ENCODE measurements around the gene AZU1.

AZU1 gene

DNA sequence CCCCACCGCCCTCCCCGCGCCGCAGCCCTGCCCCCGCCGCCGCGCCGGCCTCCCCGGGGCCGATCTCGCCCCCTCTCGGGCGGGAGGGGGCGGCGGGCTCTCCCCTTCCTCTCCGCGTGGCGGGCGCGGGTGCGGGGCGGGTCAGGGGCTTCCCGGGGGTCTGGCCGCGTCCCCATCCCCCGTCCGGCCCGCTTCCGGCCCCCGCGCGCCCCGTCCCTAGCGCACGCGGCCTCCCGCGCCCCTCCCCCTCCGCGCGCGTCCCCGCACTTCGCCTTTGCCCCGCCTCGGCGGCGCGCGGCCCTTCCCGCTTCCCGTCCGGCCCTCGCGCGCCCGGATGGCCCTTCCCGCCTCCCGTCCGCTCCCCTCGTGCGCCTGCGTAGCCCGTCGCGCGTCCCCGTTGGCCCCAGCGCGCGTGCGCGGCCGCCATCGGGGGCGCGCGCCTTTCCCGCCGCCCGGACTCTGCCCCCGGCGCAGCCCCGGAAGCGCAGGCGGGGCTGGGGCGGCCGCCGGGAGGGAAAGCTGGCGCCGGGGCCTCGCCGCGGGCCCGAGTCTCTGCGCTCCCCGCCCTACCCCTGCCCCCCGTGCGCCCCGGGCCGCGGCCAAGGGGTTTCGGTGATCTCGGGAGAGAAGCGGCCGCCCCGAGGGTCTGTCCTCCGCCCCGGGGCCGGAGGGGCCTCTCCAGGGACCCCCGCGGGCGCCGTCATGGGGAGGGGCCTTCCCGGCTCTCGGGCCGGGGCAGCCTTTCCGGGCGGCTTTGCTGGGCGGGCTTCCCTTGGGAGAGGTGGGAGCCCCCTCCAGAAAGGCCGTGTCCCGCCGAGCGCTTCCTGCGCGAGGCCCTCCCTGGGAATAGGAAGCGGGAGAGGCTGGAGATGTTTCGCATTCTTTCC is 29.9 kb upstream of the AZU1 start:
- DNase-seq = peak; percentile 88 to 90

DNA sequence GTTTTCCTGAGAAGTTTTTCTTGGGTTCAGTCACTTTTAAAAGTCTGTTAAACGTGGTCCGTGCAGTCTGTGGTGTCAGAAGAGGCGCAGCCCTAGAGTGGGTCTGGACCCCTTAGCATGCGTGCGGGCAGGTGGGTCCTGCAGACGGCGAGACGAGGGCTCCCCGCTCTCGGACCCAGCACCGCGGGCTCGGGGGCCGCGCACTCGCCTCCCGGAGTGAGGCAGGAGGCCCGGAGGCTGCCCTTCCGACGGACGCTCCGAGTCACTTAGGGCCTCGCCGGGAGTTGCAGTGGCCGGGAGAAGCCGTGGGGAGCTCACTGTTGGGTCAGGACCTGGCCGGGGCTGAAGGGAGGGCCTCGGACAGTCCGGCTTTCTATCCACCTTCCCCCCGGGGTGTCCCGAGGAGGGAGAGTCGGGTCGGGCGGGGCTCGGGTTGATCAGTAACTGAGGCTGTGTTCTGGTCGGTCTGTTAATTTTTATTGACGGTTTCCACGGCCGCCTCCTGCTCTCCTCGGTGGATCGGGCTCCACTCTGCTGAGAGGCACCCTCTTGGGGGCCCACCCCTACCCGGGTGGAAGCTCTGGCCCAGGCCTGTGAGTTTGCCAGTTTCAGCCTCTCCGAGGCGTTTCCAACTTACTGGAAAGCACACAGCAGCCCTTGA is 29.1 kb upstream of the AZU1 start:
- no peak for DNase-seq

DNA sequence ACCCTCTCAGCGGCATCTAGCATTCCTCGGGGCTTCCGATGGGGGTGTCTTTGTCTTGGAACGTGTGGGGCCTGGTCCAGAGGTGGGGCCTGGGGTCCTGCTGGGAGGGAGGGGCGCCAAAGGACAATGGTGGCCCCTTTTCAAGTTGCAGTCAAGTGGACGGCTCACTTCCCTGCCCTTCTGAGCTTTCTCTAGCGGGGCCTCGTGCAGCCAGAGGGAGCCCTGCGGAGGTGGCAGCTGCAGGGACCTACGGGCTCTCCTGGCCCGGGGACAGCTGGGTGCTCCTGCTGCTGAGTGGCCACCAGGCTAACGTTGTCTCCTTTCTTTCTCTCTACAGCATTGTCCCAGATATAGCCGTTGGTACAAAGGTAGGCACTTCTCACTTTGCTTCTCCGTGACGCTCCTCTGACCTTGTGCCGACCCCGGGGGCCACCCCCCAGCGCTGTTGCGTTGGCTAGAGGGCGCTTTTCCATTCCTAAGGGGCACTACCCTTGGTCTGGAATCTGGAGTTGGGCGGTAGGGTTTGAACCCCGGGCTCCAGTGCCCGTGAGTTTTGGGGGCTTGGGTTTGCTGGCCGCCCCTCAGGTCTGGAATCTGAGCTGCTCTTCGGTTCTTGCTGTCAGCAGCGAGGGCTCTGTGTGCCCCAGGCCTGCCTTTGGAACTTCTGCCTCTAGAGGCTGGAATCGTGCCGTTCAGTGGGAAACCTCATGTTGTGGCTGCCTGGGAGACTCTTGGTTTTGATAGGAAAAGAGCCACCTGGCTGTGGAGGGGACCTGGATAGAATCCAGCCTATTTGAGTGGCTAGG is 28.4 kb upstream of the AZU1 start:
- no peak for DNase-seq

DNA sequence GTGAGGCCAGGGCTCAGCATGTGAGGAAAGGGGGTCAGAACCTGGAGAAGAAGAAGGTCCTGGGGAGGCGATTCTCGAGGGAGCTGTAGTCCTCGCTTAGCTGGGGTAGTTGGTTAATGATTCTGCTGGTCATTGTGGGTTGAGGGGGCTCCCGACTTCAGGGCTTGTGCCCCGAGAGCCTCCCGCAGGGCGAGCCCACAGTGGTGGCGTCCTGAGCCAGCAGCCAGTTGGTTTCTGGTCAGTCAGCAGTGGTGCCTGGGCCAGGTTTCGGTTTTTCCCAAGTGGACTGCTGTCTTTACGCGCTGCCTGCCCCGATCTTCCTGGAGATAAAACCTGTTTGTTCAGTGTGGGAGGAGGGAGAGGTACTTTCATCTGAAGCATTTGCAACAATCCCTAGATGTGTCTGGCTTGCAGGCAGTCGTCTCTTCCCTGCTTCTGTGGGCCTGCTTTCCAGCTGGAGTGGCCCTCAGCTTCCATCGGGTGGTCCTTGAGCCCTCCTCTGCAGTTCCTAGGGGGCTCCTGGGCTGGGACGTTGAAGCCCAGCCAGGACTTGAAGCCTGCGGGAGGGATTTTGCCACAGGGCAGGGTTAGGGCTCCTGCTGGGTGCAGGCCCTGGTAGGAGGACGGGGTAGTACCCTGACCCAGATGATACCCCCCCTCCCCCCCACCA is 27.1 kb upstream of the AZU1 start:
- DNase-seq = no peak

DNA sequence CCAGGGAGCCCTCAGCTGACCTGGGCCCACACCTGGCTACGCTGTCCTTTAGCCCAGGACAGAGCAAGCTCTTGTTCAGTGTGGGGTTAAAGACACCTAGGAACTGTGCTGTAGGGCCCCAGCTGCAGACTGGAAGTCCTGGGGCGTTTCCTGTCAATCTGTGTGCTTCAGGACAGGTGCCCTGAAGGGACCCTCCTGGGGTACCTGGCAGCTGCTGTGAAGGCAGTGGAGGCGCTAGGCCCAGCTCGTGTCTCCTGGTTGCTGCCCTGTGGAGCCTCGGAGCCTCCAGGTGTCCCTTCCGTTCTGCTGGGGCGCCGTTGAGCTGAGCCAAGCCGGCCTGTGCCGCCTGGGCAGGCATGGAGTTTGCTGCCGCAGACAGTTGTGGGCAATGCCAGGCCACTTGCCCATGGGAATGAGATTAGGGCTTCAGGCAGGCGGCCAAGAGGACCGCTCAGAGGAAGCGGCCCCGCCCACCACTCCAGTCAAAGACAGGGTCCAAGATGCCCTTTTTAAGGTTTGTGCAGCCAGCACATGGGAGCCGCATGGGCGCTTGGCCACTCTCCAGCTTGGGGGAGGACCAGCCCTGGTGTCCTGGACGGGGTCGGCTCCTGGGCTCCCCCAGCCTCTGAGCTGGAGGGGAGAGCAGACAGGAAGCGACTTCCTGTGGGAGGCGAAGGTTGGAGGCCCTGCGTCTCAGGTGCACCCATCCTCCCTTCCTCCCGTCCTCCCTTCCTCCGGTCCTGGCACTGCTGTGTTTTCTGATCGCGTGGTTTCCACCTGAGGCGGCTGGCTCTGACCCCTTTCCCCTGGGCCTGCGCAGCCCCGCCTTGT is 26.4 kb upstream of the AZU1 start:
- no peak for DNase-seq

DNA sequence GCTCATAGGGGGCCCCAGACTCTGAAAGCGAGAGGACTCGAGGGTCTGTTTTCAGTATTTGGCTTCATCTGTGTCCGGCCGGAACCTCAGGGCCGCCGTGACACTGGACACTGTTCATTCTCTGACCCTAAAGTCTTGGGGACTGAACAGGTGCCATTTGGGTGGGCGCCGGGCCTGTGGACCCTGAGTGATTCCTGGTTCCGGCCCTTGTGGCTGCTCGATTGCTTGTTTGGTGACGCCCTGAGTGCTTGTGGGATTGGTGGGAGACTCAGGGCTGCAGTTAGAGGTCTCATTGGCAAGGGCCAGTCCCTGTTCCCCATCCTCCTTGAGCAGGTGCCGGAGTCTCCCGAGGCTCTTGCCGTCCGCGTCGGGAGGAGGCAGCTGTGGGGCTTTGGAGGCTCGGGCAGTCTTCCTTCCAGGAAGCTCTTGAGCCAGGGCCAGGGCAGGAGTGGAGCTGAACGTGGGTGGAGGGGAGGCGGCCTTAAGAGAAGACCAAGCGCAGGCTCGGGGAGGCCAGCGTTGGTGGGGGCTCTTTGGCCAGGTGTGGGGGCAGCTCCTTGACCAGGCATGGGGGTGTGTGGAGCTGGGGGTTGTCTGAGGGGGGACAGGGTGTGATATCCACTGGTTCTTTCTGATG is 25.7 kb upstream of the AZU1 start:
- no peak for DNase-seq

DNA sequence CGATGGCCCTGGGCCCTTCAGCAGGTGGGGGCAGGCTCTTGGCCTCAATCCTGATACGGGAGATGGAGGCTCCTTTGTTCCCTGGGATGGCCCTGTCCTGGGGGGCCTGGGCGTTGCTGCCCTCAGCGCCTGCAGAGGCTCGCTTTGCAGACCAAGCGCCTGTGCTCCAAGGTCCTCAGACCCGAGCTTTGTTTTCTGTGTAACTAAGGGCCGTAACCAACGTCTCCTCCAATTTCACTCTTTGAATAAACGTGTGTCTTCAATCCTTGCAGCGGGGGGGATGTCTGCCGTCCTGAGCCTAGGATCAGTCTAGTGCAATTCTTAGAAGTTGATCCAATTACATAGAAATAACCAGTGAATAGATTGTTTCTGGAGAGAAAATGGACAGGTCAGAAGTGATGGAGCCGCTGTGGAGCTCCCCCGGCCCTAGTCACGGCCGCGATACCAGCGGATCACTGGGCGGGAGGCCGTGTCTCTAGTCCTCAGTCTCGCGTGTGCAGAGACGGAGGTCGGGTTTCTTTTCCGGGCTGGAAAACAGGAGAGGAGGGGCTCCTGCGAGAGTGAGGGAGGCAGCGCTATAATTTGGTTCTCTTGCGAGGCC is 25.0 kb upstream of the AZU1 start:
- no peak for DNase-seq

DNA sequence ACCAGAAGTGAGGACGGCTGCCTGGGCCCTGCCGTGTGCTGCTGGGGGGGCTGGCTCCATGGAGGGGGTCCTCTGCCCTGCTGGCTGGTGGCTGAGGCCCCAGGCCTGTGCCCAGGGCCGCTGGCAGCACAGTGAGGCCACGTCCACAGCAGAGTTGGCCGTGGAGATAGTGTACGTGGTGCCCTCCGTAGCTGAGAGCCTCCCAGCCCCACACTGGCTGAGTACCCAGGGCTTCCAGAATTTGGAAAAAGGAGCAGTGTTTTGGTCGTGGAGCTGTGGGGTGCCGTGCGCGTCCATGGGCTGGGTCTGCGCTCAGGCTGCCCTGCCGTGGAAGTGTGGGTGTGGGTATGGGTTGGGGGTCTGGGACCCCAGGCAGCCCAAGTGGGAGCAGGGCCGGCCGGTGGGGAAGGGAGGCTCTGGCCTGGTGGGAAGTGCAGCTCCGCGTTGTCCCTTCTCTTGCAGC is 24.5 kb upstream of the AZU1 start:
- no peak for DNase-seq

DNA sequence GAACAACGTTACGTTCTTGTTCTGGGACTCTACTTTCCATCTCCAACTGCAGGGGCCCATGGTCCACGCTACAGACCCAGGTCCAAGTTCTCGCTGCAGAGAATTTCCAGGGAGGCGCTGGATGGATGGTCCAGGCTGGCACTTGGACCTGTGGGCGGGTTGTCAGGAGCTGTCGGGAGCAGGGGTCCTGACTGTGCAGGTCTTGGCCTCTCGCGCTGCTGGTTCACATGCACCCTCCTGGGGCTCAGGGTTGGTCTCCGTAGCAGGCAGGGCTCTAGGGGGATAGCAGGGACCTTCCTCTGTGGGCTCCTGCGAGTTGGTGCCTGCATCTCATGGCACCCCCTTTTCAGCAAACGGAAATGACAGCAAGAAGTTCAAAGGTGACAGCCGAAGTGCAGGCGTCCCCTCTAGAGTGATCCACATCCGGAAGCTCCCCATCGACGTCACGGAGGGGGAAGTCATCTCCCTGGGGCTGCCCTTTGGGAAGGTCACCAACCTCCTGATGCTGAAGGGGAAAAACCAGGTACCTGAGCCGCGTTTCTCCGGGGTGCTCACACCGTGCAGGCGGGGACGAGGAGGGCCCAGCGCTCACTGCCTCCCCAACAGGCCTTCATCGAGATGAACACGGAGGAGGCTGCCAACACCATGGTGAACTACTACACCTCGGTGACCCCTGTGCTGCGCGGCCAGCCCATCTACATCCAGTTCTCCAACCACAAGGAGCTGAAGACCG is 23.8 kb upstream of the AZU1 start:
- DNase-seq = no peak

DNA sequence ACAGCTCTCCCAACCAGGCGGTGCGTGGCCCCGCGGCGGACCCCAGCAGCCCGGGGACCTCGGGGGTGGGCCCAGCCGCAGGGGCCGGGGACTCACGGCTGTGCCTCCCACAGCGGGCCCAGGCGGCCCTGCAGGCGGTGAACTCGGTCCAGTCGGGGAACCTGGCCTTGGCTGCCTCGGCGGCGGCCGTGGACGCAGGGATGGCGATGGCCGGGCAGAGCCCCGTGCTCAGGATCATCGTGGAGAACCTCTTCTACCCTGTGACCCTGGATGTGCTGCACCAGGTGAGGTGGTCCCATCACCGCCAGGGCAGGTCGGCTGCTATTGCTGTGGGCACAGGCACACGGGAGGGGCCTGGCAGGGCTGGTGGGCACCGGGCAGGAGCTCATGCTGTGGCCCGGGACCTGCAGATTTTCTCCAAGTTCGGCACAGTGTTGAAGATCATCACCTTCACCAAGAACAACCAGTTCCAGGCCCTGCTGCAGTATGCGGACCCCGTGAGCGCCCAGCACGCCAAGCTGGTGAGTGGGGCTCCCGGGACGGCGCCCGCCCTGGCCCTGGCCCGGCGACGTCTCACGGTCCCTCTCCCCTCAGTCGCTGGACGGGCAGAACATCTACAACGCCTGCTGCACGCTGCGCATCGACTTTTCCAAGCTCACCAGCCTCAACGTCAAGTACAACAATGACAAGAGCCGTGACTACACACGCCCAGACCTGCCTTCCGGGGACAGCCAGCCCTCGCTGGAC is 23.0 kb upstream of the AZU1 start:
- no peak for DNase-seq

DNA sequence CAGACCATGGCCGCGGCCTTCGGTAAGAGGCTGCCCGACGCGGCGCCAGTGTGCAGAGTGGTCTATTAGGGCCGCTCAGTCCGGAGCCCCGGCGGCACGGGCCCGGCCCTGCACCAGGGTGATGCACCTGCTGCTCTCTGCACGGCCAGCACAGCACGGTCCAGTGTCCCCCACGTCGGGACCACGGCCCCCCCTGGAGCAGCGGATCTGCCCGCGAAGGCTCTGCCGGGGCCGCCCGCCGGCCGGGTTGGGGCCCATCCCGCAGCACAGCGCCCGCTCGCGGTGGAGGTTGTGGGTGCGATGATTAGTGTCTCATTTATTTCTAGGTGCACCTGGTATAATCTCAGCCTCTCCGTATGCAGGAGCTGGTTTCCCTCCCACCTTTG is 22.5 kb upstream of the AZU1 start:
- DNase-seq = no peak

DNA sequence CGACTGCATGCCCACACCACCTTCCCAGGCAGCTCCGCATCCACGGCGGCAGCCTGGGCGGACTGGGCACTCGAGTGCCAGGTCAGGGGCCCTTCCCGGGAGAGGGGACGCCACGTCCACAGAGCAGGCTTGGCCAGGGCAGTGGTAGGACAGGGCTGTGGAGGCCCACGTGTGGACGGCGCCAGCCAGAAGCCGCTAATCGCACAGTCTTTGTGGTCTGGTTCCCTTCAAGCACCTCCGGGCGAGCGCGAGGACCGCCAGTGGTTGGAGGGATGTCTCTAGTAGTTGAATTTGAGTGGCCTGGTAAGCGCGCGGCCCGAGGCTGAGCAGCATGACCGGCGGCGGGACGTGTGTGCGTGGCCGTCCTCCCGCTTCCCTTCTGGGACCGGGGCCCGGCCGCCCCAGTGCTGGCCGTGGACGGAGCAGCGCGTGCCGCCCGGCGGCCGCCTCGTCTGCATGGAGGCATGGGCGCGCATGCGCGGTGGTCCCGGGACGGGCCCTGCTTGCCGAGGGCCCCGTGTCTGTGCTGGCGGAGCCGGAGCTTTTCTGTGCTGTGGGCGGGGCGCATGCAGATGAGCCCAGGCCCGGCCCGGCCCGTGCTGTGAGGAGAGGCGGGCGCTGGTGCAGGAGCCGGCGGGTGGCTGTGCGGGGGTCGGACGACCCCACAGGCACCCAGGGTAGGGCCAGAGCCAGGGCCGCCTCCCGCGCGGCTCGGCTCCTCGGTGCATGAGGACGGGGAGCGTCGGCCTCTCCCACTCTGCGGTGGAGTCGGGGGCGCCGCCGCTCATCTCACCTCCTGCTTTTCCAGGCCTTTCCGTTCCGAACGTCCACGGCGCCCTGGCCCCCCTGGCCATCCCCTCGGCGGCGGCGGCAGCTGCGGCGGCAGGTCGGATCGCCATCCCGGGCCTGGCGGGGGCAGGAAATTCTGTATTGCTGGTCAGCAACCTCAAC is 21.8 kb upstream of the AZU1 start:
- DNase-seq = no peak

DNA sequence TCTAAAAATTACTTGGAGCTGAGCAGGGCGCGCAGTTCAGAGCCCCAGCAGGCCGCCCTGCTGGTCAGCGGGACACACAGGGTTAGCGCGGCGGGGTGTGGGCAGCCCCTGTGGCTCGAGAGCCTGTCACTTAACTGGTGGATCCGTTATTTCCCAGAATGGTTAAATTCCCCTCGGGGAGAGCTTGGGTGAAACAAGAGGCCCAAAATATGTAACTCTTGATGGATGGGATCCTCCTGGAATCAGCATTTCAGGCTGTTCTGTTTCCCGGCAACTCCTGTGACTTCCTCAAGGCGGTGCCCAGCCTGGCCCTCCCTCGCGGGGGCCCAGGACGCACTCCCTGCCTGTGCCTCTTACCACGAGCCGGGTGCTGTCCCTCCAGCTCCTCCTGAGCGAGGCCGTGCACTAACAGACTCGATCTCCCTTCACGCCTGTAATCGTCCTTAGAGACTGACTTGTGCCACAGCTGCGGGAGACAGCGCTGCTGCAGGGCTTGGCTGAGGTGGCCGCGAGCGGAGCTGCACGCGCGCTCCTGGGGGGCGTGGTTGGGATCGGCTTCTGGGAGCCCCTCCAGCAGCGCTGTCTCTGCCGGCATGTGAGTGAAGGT is 20.7 kb upstream of the AZU1 start:
- no peak for DNase-seq

DNA sequence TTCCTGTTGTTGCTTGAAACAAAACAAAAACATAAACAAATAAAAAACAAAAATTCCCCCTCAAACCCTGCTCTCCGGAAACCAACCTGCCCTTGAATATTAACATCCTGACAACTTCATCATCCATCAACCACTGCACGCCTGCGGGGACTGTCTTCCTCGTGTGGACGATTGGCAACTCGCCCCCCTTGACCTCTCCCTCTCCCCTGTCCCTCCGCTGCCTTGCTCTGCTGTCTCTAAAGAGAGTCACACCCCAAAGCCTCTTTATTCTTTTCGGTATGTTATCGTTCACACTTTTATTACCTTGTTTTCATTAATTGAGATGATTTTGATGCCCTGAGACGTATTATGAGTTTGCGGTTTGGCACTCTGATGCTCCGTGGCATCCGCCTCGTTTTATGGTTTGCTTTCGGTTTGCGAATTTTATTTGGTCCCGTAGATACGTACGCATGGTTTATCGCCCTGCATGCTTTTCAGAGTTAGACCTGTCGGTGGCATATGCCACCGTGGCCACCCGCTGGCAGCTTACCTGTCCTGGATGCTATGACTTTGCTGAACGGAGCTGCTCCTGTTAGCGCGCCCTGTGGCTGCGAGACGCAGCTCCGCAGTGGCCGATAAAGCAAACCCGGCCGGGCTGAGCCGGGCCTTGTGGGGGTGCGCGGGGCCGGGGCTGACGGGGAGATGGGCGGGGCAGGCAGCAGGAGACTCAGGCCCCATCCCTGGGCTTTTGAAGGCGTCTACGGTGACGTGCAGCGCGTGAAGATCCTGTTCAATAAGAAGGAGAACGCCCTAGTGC is 19.8 kb upstream of the AZU1 start:
- no peak for DNase-seq

DNA sequence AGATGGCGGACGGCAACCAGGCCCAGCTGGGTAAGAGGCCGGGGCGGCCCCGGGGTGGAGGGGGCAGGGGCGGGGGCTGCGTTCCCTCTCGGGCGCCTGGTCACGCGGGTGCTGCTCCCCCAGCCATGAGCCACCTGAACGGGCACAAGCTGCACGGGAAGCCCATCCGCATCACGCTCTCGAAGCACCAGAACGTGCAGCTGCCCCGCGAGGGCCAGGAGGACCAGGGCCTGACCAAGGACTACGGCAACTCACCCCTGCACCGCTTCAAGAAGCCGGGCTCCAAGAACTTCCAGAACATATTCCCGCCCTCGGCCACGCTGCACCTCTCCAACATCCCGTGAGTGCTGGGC is 19.2 kb upstream of the AZU1 start:
- no peak for DNase-seq

DNA sequence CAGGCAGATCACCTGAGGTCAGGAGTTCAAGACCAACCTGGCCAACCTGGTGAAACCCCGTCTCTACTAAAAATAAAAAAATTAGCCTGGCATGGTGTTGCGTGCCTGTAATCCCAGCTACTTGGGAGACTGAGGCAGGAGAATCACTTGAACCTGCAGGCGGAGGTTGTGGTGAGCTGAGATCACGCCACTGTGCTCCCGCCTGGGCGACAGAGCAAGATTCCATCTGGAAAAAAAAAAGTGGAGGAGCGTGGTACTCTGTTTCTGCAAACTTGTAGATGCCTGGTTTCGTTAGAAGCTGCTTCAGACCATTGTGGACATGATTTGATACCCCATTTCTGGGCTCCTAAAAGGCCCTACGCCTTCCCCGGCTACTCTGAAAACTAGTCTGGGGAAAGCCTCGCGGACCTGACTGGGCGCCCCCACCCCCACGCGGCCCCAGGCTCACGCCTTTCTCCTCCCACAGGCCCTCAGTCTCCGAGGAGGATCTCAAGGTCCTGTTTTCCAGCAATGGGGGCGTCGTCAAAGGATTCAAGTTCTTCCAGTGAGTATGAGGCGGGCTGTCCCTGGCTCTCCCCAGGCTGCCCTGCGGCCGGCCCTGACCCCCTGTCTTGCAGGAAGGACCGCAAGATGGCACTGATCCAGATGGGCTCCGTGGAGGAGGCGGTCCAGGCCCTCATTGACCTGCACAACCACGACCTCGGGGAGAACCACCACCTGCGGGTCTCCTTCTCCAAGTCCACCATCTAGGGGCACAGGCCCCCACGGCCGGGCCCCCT is 17.4 kb upstream of the AZU1 start:
- DNase-seq = no peak
